Motor neuron (in vitro differentiated cells): Measurements from ENCODE around the gene TSPAN14. TPM values are rescaled to one million over a fixed set of nuclear protein-coding genes. Genes with fewer than 3 reads are reported as not detected.

Experiments used
- ATAC-seq, 8 experiments: fragments of 200-7000 bp; cut with Tn5 transposase; replicated peaks in 6 of 8; 2 replicates each; pipeline ENCODE4 v1.8.0; 2021; ENCODE audit warnings: mild to moderate bottlenecking in 8 of 8, moderate library complexity in 8 of 8
- H3K27ac ChIP-seq, 2 donors: fragments of 250-450 bp; sonication (Bioruptor Pico); 2 replicates each; pipeline ENCODE4 v1.9.0; 2021; ENCODE audit warnings: antibody characterized with exemption in 2 of 2, mild to moderate bottlenecking in 2 of 2, moderate library complexity in 1 of 2
- H3K4me1 ChIP-seq, 2 donors: fragments of 250-450 bp; sonication (Bioruptor Pico); replicated peaks in 1 of 2; 2 replicates each; pipeline ENCODE4 v1.6.1; 2021; ENCODE audit warnings: antibody characterized with exemption in 2 of 2, mild to moderate bottlenecking in 2 of 2, moderate library complexity in 1 of 2
- H3K4me3 ChIP-seq, 5 donors: fragments of 250-450 bp; sonication (Bioruptor Pico); 2 replicates each; pipeline ENCODE4 v1.9.0; 2021; ENCODE audit warnings: antibody characterized with exemption in 5 of 5, mild to moderate bottlenecking in 5 of 5, moderate library complexity in 4 of 5
- WGBS, 10 experiments: fragments of 450-650 bp; shearing (Covaris generic); methylation state at CpG; one replicate each; pipeline ENCODE4 v1.0.0; 2022; 5-methylcytosine and 5-hydroxymethylcytosine counted together
- in situ Hi-C, 9 experiments: fragments of 400-800 bp; cut with MboI; loops; one replicate each; pipeline ENCODE4 v1.15.0; 2021; ENCODE audit warnings: low sequenced_read_pairs in 9 of 9, low pct_unique_long_range_greater_than_20kb in 2 of 9; ENCODE audit not compliant: unreplicated experiment in 9 of 9
- total RNA-seq, 8 experiments: library from RNA; unstranded; fragments of 300-600 nt; gene quantifications; 2 replicates each; pipeline versions ENCODE4 v1.2.3 to v1.2.4, GENCODE V29; 2022

The TSPAN14 gene
- total RNA-seq, 8 experiments from 2014 or later, result 12.4 to 44.8 (median 16.1) TPM

DNA sequence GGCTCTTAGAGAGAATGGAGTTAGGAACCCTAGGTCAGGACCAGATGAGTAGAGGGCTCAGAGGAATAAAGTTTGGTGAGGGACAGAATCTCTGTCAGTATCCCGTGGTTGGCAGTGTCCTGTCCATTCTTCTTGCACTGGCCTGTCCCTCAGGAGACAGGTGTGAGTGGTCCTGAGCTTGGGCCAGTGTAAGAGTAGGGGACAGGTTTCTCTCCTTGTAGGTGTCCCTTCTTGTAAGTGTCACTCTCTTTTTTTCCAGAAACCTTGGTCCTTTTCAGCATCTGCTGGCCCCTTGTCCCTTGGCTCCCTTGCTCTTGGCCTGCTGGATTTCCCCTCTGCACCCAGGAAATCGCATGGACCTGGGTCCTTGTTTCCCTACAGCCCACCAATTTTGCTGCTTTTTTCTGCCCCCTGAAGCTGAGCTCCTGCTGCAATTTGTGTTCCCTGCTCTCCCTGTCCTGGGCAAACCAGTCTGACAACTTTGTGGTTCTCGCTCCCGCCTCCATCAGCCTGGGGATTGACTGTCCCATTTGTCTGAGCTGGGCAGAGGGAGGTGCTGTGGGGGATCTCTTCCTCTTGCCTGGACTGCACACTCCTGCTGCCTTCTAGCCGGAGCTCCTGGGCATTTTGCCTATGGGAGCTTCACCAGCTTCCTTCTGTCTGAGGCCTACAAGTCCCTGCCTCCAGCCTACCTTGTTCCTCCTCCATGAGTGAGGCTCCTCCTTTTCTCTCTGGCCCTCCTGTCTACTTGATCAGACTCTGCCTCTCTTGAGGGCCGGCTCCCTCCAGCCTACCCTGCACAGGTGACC, 6.5 kb downstream of the TSPAN14 start:
- ATAC-seq, result peak in 1 of 8 experiments; percentile 13
- Histone ChIP-seq H3K4me1 (peaks cover 42 to 50% of the 10 kb centered on the region in 2 donors), H3K4me3 (no peak overlapping the region), H3K27ac (no peak overlapping the region)
- WGBS, 10 experiments, result 50 to 100% (median 72%) methylated on average over 1 to 5 of the region's 6 CpGs; no CpG with 5 or more reads in 5 of the 10 experiments
- in situ Hi-C loops, result no loop called here

GRCh38 chr10:80461208-80462183, 7.4 kb downstream of the TSPAN14 start:
- Histone ChIP-seq H3K27ac (no peak overlapping the region), H3K4me1 (peaks cover 45 to 53% of the 10 kb centered on the region in 2 donors), H3K4me3 (no peak overlapping the region)
- no peak for ATAC-seq
- in situ Hi-C loops, result no loop called here
- WGBS, 10 experiments, result 0 to 100% (median 100%) methylated on average over 1 to 5 of the region's 8 CpGs; no CpG with 5 or more reads in 4 of the 10 experiments

GRCh38 chr10:80462299-80462980, 8.3 kb downstream of the TSPAN14 start:
- Histone ChIP-seq H3K4me3 (no peak overlapping the region), H3K27ac (peak overlapping the region in 1 of 2 donors; percentile 18), H3K4me1 (peaks cover 53% of the 10 kb centered on the region in 2 donors)
- ATAC-seq, result peak in 2 of 8 experiments; percentile 3 to 4
- in situ Hi-C loops, result no loop called here
- WGBS, 10 experiments, result 0 to 79% (median 40%) methylated on average over 1 to 5 of the region's 7 CpGs; no CpG with 5 or more reads in 1 of the 10 experiments

DNA sequence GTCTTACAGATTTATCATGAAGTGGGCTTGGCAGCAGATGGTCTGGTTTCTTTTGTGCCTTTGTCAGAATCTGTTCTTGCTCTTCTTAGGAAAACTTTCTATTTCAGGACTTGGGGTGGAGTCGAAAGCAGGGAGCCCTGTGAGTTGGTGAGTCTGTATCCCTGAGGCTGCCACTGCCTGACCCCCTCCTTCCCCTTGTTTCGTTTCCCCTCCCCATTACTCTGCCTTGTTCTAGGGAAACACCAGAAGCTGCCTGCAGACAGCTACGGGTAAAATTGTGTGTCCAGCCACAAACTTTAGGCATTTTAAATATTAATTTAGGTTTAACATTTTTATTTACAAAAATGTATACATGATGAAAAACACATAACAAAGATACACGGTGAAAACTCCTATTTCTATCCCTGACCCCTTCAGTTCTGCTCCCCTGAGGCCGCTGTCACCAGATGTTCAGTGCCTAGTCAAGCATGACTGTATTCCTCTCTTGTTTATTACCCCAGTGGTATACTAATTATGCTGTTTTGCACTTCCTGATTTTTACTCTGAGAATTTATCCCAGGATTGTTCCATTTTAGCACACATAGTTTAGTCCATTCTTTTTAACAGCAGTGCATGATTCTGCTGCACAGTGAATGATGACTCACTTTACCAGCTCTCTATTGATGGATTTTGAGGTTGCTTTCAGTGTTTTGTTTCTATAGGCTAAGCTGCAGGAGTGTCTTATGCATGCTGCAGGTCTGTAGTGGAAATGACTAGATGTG, 9.1 kb downstream of the TSPAN14 start:
- H3K27ac ChIP-seq, result peak overlapping the region; percentile 18 to 71
- H3K4me1 ChIP-seq, result peaks cover 60 to 61% of the 10 kb centered on the region in 2 donors
- peak in 7 of 8 experiments; percentile 1 to 45 (median 24) for ATAC-seq
- in situ Hi-C loops, result no loop called here
- WGBS, 10 experiments, result 0 to 100% (median 27%) methylated on average over 1 to 4 of the region's 5 CpGs
- no peak overlapping the region for H3K4me3 ChIP-seq

GRCh38 chr10:80463868-80464267, 9.8 kb downstream of the TSPAN14 start:
- ATAC-seq, result no peak
- in situ Hi-C loops, result no loop called here
- Histone ChIP-seq H3K27ac (peak overlapping the region; percentile 49 to 71), H3K4me1 (peaks cover 67% of the 10 kb centered on the region in 2 donors), H3K4me3 (no peak overlapping the region)
- 60 to 100% (median 100%) methylated on average over 1 to 2 of the region's 10 CpGs; no CpG with 5 or more reads in 5 of the 10 experiments for WGBS, 10 experiments

DNA sequence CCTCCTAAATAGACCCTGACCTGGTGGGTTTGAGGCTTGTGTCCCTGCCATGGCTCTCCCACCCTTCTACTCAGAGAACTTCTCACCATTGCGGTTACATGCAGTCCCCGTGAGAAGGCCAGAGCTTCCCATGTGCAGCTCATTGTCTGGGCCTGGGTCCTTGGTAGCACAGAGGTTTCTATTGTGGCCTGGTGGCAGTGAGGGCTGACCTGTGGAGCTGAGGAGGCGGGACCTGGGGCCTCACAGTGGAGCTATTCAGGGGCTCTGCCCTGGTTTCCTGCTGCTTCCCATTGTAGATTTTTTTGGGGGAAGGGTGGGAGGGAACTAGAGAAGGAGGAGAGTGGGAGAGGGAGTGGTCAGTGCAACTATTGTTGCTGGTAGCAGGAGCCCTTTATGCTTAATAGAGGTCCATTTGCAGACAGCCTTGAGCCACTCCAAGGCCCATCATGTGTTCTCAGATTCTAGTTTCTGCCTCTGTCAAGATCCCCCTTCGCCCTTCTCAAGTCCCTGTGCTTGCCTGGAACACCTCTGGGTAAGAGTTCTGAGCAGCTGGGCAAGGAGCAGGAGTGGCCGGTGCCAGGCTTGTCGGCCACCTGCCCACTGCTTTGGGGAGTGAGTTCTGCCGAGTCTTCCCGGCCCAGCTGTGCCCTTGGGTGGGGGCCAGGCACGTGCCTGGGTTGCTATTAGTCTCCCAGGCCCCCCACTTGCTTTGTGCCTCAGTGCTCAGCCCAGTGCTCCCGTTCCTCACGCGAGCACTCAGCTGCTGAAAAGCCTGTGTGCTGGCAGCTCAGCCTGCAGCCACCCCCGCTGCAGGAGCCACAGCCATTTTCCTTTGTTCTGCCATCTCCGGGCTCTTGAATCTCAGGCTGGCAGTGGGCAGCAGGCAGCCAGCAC, 10.7 kb downstream of the TSPAN14 start:
- peak overlapping the region in 2 of 5 donors; percentile 3 to 11 for H3K4me3 ChIP-seq
- whole genome bisulfite sequencing, 10 experiments, result 0 to 50% (median 10%) methylated on average over 1 to 5 of the region's 14 CpGs; no CpG with 5 or more reads in 6 of the 10 experiments
- H3K27ac ChIP-seq, result peak overlapping the region; percentile 59 to 71
- peaks cover 72 to 77% of the 10 kb centered on the region in 2 donors for H3K4me1 ChIP-seq
- ATAC-seq, result peak; percentile 23 to 73 (median 64)
- in situ Hi-C loops, result no loop called here

- H3K4me1 ChIP-seq, result peaks cover 72 to 77% of the 10 kb centered on the region in 2 donors
- in situ Hi-C loops, result no loop called here
- WGBS, 10 experiments, result 20 to 100% (median 47%) methylated on average over 1 to 2 of the region's 3 CpGs; no CpG with 5 or more reads in 4 of the 10 experiments
- H3K27ac ChIP-seq, result peak overlapping the region; percentile 59 to 71
- peak overlapping the region in 1 of 5 donors; percentile 3 for H3K4me3 ChIP-seq
- ATAC-seq, result no peak
Observed at GRCh38 chr10:80465451-80465835, 11.3 kb downstream of the TSPAN14 start.

DNA sequence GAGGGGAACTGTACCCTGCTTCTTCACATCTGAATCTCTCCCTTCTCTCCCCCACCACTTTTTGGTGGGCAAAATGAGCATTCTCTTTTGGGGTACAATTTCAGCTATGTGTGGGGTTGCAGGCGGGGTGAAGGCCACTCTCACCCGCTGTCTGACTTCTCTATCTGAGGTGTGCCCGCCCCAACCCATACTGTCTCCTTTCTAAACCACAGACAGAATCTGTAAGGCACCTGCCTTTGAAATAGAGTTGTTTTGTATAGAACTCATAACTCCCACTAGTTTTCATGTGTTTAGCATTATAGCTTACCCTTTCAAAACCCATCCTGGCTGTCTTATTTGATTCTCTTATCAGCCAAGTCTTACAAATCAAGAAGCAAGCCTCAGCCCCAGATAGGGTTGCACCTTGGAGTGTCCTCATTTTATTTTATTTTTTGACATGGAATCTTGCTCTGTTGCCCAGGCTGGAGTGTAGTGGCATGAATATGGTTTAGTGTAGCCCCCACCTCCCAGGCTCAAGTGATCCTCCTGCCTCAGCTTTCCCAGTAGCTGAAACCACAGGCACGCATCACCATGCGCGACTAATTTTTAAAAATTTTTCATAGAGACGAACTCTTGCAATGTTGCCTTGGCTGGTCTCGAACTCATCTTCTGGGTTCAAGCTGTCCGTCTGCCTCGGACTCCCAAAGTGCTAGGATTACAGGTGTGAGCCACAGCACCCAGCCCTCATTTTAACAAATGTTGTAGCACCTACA, 11.9 kb downstream of the TSPAN14 start:
- no peak for ATAC-seq
- H3K4me1 ChIP-seq, result peaks cover 66 to 72% of the 10 kb centered on the region in 2 donors
- H3K4me3 ChIP-seq, result no peak overlapping the region
- 70 to 100% (median 94%) methylated on average over 3 to 8 of the region's 10 CpGs; no CpG with 5 or more reads in 2 of the 10 experiments for WGBS, 10 experiments
- in situ Hi-C loops, result no loop called here
- peak overlapping the region; percentile 59 to 71 for H3K27ac ChIP-seq

DNA sequence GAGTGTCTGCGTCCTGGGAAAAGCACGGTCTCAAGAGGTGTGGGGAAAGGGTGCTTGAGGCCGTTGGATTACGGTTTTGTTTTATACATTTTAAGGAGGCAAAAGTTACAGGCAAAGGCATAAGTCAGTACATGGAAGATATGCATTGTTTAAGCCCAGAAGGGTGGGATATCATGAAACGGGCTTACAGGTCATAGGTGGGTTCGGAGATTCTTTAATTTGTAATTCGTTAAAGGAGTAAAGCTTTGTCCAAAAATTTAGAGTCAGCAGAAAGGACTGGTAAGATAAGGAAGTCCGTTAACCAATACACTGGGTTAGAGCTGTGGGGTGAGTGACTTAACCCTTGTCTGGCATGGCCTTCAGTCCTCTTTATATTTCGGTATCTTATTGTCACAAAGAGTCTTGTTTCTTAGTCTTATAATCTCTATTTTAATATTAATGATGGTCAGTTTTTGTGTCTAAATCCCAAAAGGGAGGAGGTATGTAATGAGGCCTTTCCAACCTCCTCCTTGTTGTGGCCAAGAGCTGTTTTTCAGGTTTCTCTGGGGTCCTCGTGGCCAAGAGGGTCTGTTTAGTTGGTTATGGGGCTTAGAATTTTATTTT, 12.7 kb downstream of the TSPAN14 start:
- in situ Hi-C loops, result no loop called here

GRCh38 chr10:80468002-80468401, 13.9 kb downstream of the TSPAN14 start:
- Histone ChIP-seq H3K4me1 (peaks cover 55 to 63% of the 10 kb centered on the region in 2 donors), H3K27ac (peak overlapping the region in 1 of 2 donors; percentile 47)
- peak in 5 of 8 experiments; percentile 30 to 40 (median 39) for ATAC-seq

More for the DNA sequence above, 12.7 kb downstream of the TSPAN14 start:
- Histone ChIP-seq H3K4me1 (peaks cover 63 to 72% of the 10 kb centered on the region in 2 donors), H3K4me3 (no peak overlapping the region), H3K27ac (no peak overlapping the region)
- ATAC-seq, result no peak
- 70 to 100% (median 83%) methylated on average over 1 to 10 of the region's 10 CpGs; no CpG with 5 or more reads in 1 of the 10 experiments for WGBS, 10 experiments

More at GRCh38 chr10:80468002-80468401, 13.9 kb downstream of the TSPAN14 start:
- no peak overlapping the region for H3K4me3 ChIP-seq
- WGBS, 10 experiments, result 0 to 100% (median 25%) methylated on average over 1 to 4 of the region's 6 CpGs; no CpG with 5 or more reads in 3 of the 10 experiments
- in situ Hi-C loops, result no loop called here
